Retinal pigment epithelial cell (primary cell): ENCODE results near the gene CD96.

ENCODE experiments used
- DNase-seq: peaks from one replicate; pipeline ENCODE4 v3.0.0-alpha.2; 2010; ENCODE audit warnings: low read depth
- H3K4me3 ChIP-seq: 2 replicates; pipeline ENCODE4 v1.5.1; 2011; ENCODE audit warnings: mild to moderate bottlenecking, low read length, control low read depth, moderate library complexity
- CTCF ChIP-seq: conservative IDR thresholded peaks from 2 replicates; pipeline ENCODE4 v1.5.1; 2011; ENCODE audit warnings: low read depth, low read length, control low read depth, inconsistent platforms

Gene CD96

GRCh38 chr3:111541911-111542483, at the start of gene CD96:
TSS of gene CD96 (plus strand) at chr3:111542197. CDS start at chr3:111542249, 52 bp downstream.
- TF ChIP-seq CTCF, result no peak
- no peak for DNase-seq
- no peak within 1 kb of the TSS for H3K4me3 ChIP-seq

- no peak for TF ChIP-seq CTCF
- no peak overlapping the region for H3K4me3 ChIP-seq
- no peak for DNase-seq
Measured at GRCh38 chr3:111493276-111493675, 48.7 kb upstream of the CD96 start.

- TF ChIP-seq CTCF, result no peak
- DNase-seq, result no peak
- H3K4me3 ChIP-seq, result no peak overlapping the region
Measured at GRCh38 chr3:111496894-111497559, 45.0 kb upstream of the CD96 start.

GRCh38 chr3:111498022-111498421, 44.0 kb upstream of the CD96 start:
- no peak for DNase-seq
- TF ChIP-seq CTCF, result no peak
- H3K4me3 ChIP-seq, result no peak overlapping the region

- no peak overlapping the region for H3K4me3 ChIP-seq
- TF ChIP-seq CTCF, result no peak
- DNase-seq, result no peak
Measured at GRCh38 chr3:111506435-111506834, 35.6 kb upstream of the CD96 start.

GRCh38 chr3:111509308-111509707, 32.7 kb upstream of the CD96 start:
- TF ChIP-seq CTCF, result no peak
- H3K4me3 ChIP-seq, result no peak overlapping the region
- DNase-seq, result no peak

GRCh38 chr3:111517801-111518200, 24.2 kb upstream of the CD96 start:
- peak; percentile 40 for DNase-seq
- no peak for TF ChIP-seq CTCF
- no peak overlapping the region for H3K4me3 ChIP-seq
